Lower leg skin (tissue), 3 donors: ENCODE results near the gene RAB11FIP5.

Experiments used
- POLR2A ChIP-seq, 2 donors: fragments of 450-650 bp; IDR thresholded peaks; one replicate each; pipeline ENCODE4 v1.6.1; 2016 to 2017; ENCODE audit warnings: antibody characterized with exemption in 2 of 2, mild to moderate bottlenecking in 1 of 2, moderate library complexity in 1 of 2
- TF ChIP-seq, protein P1 (sequence below), 3 donors: fragments of 450-650 bp; IDR thresholded peaks; one replicate each; pipeline ENCODE4 v1.5.1; 2016; ENCODE audit warnings: antibody characterized with exemption in 3 of 3, mild to moderate bottlenecking in 3 of 3, moderate library complexity in 2 of 3

- TF ChIP-seq, protein P1, sequence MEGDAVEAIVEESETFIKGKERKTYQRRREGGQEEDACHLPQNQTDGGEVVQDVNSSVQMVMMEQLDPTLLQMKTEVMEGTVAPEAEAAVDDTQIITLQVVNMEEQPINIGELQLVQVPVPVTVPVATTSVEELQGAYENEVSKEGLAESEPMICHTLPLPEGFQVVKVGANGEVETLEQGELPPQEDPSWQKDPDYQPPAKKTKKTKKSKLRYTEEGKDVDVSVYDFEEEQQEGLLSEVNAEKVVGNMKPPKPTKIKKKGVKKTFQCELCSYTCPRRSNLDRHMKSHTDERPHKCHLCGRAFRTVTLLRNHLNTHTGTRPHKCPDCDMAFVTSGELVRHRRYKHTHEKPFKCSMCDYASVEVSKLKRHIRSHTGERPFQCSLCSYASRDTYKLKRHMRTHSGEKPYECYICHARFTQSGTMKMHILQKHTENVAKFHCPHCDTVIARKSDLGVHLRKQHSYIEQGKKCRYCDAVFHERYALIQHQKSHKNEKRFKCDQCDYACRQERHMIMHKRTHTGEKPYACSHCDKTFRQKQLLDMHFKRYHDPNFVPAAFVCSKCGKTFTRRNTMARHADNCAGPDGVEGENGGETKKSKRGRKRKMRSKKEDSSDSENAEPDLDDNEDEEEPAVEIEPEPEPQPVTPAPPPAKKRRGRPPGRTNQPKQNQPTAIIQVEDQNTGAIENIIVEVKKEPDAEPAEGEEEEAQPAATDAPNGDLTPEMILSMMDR (IDR thresholded peaks at IDR 0.05): no peak
- TF ChIP-seq POLR2A (IDR thresholded peaks at IDR 0.05): no peak
Observed at GRCh38 chr2:73100956-73101355, 11.8 kb downstream of the RAB11FIP5 start.
